ENCODE data around the gene GGT7.

- TF ChIP-seq CTCF (IDR thresholded peaks at IDR 0.05) (no peak), POLR2A (IDR thresholded peaks at IDR 0.05) (no peak)
These were observed 9.9 kb downstream of the GGT7 start for GRCh38 chr20:34862724-34863123.
